ENCODE results near the gene CBL.

Gene CBL

GRCh38 chr11:119334174-119334930, 128.2 kb downstream of the CBL start, which contains the start of gene RNF26 (continued):
- TF ChIP-seq SP2 (tag by site-specific recombination; IDR thresholded peaks at IDR 0.05) (peak; percentile 96), ZNF362 (tag by site-specific recombination; IDR thresholded peaks at IDR 0.05) (peak; percentile 47; the same call in 1 of the 2 replicates), ZNF521 (tag by site-specific recombination; IDR thresholded peaks at IDR 0.05) (no peak), YY1 (tag by site-specific recombination; IDR thresholded peaks at IDR 0.05) (peak; percentile 74; the same call in 1 of the 2 replicates), ZNF175 (tag by site-specific recombination; IDR thresholded peaks at IDR 0.05) (no peak)

- Histone ChIP-seq H3K4me3 (ENCODE audit: low read depth, low read length) (peak overlapping the region; percentile 90), H3K4me1 (ENCODE audit: control insufficient read depth, insufficient read depth, low read length) (no peaks in the 10 kb centered on the region; the same call in 1 of the 2 replicates), H3K36me3 (ENCODE audit: control insufficient read depth in 2 of 2, insufficient read depth in 1 of 2, low read length in 2 of 2) (peaks cover 0 to 19% of the 10 kb centered on the region in 2 experiments; a peak in 1 of 3 replicates), H3K27ac (ENCODE audit: extremely low read depth, low read depth, low read length) (peak overlapping the region; percentile 18; the same call in 1 of the 2 replicates), H3K9me3 (ENCODE audit: control insufficient read depth, insufficient read depth, low read depth, low read length) (no peaks in the 10 kb centered on the region)
- ChIA-PET POLR2A (interaction anchor here (0.5 to 1.6 kb wide), 5 partner anchors 12 to 129 kb away, joined by 4 to 14 read pairs (median 5); partner anchors contain the start of gene CBL), CTCF (interaction anchor here (0.6 to 7.2 kb wide), 5 partner anchors 13 to 388 kb away, joined by 3 to 160 read pairs (median 5); partner anchors contain the start of gene USP2)
- no peak for TF ChIP-seq SP3 (tag by site-specific recombination; IDR thresholded peaks at IDR 0.05)
- TF ChIP-seq MEIS1 (CRISPR knock-in tag; IDR thresholded peaks at IDR 0.05; ENCODE audit: borderline replicate concordance), result no peak
- TF ChIP-seq KLF7 (tag by site-specific recombination; IDR thresholded peaks at IDR 0.05; ENCODE audit: borderline replicate concordance), result no peak
- TF ChIP-seq RBAK (tag by site-specific recombination; IDR thresholded peaks at IDR 0.05), result no peak
- TF ChIP-seq ZNF670 (tag by site-specific recombination; IDR thresholded peaks at IDR 0.05; ENCODE audit: low read depth), result no peak
- TF ChIP-seq ZNF488 (tag by site-specific recombination; IDR thresholded peaks at IDR 0.05), result no peak
- no peak for TF ChIP-seq PRDM4 (tag by site-specific recombination; IDR thresholded peaks at IDR 0.05)
- TF ChIP-seq ZNF23 (tag by site-specific recombination; IDR thresholded peaks at IDR 0.05; ENCODE audit: borderline replicate concordance), result no peak
- no peak for TF ChIP-seq ZNF792 (tag by site-specific recombination; IDR thresholded peaks at IDR 0.05)
- TF ChIP-seq HIC1 (tag by site-specific recombination; IDR thresholded peaks at IDR 0.05), result no peak
- TF ChIP-seq ZBTB11 (tag by site-specific recombination; conservative IDR thresholded peaks at IDR 0.05; ENCODE audit: low read depth), result no peak
- TF ChIP-seq AEBP2 (tag by site-specific recombination; IDR thresholded peaks at IDR 0.05; ENCODE audit: borderline replicate concordance), result no peak
Observed at GRCh38 chr11:119335091-119335654, 129.0 kb downstream of the CBL start.
